GM12872 (cell line): ENCODE measurements around the gene LYZL6.
A peak's percentile ranks its signal among the peaks of the same experiment; 100 is the strongest.

Experiments used
- TF ChIP-seq, protein P1 (sequence below): IDR thresholded peaks from 3 replicates; pipeline ENCODE4 v1.5.1; 2011; ENCODE audit warnings: low read depth, mild to moderate bottlenecking, low read length, moderate library complexity; ENCODE audit not compliant: insufficient read depth

Gene LYZL6, protein sequence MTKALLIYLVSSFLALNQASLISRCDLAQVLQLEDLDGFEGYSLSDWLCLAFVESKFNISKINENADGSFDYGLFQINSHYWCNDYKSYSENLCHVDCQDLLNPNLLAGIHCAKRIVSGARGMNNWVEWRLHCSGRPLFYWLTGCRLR

DNA sequence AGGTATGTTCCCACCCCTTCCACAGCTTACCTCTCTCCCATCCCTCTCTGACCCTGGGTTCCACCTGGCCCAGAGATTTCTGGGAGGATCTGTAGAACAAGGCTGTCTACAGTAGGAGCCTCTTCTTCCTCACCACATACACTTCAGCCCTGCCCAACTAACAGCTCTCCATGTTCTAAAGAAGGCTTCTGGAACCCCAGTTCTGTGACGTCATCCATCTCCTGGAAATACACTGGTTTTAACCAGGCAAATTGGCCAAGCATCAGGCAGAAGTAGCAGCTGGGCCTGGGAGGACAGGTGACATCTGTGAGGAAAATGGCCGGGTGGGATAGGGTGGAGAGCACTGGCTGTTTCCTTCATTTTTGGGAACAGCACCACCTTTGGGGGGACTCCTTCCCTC lies at the start of gene LYZL6:
Gene LYZL6, minus strand, starts transcription at position 177 of the 400 bp plus-strand sequence. CDS start 4,357 bp downstream, outside the sequence.
- TF ChIP-seq, protein P1, sequence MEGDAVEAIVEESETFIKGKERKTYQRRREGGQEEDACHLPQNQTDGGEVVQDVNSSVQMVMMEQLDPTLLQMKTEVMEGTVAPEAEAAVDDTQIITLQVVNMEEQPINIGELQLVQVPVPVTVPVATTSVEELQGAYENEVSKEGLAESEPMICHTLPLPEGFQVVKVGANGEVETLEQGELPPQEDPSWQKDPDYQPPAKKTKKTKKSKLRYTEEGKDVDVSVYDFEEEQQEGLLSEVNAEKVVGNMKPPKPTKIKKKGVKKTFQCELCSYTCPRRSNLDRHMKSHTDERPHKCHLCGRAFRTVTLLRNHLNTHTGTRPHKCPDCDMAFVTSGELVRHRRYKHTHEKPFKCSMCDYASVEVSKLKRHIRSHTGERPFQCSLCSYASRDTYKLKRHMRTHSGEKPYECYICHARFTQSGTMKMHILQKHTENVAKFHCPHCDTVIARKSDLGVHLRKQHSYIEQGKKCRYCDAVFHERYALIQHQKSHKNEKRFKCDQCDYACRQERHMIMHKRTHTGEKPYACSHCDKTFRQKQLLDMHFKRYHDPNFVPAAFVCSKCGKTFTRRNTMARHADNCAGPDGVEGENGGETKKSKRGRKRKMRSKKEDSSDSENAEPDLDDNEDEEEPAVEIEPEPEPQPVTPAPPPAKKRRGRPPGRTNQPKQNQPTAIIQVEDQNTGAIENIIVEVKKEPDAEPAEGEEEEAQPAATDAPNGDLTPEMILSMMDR: no peak

DNA sequence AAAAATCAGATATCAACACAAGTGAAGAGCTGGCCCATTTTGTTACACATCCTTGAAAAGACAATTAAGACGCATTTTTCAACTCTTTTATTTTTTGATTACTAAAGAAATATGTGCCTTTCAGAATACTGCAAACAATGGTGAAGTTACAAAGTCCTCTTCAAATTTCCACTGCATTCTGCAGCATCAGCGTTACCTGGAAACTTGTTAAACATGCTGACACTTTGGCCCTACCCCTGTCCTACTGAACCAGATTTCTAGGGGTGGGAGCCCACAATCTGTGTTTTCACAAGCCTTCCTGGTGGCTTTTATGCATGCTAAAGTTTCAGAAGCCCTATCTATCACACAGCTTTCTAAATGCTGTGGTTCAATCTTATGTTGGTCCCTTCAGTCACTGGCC lies 47.6 kb upstream of the LYZL6 start:
- TF ChIP-seq, protein P1: no peak

DNA sequence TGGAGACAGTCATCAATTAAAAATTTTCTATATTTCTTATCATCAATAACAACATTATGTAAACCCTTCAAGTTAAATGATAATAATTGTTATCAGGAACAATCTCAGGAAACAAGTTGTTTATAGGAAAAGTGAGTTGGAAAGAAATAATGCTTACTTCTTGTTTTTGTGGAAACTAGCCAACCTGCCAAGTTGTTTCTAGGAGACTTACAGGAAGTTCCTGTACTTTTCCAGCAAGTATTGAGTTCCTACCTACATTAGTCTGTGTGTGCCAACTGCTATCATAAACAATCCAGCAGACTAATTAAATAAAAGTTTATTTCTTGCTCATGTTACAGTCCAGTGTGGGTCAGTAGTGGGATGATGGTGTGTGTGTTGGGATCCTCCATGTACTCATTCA lies 44.7 kb upstream of the LYZL6 start:
- TF ChIP-seq, protein P1: no peak

DNA sequence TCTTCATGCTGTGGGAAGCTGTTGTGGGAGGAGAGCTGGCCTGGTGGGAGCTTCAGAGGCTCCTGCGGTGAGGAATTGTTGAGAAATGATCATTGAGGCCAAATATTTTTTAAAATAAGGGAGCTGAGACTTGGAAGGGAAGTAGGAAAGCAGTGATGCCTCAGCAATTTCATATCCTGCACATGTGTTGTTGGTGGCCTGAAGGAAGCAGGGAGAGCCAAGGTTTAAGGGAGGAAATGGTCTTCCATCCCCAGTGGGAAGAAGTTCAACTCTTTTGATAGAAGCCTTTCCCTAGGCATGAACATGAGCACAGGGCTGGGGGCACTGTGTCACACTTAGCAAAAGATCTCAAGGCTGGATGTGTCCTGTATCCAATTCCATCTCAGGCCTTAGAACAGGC lies 43.1 kb upstream of the LYZL6 start, which contains the start of gene CCL14:
Gene CCL14, minus strand, starts transcription at position 87 of the 400 bp plus-strand sequence. Its CDS starts 80 bp downstream, at position 7.
- TF ChIP-seq, protein P1: no peak

DNA sequence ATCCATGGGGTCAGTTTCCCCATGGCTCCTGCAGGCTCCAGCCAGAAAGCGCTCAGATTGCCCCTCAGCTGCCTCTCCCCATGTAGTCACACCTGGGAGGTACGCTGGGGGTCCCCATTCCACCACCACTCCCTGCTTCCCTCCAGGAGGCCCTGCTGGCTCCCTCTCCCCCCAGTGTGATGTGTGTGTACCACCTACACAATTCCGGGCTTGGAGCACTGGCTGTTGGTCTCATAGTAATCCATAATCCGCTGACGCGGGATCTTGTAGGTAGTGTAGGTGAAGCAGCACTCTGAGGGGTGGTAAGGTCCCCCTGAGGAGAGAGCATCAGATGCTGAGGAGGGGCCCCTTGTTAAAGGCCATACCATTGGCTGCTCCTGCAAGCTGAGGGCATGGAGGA lies 40.6 kb upstream of the LYZL6 start:
- TF ChIP-seq, protein P1: no peak

DNA sequence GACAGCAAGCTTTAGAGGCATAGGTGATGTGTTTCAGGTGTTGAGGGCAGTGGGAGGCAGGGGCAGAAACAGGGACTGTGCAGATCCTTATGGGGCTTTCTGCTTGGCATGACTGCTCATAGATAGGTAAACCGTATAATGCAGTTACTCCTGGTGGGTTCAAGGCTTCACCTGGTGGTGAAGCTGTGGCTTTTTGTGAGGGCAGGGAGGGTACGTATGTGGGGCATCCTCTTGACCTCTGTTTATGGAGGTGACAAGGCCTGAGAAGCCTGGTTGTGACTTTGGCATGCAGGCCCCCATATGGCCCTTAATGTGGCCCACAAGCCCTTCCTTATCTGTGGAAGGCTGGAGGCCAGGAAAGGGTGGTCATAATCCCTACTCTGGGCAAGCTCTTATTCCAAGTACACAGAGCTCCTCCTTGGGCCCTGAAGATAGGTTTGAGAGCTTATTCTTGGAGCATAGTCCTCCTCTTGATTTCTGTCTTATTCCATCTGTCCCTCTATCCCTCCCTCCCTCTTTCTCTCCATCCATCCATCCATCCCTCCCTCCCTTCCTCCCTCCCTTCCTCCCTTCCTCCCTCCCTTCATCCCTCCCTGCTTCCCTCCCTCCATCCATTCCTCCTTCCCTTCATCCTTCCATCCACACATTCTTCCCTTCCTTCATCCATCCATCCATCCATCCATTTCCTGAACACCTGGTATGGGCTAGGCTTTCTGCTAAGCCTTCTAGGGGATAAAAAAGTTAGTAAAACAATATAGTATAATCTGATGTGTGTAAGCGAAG lies 39.1 kb upstream of the LYZL6 start:
- TF ChIP-seq, protein P1: no peak

DNA sequence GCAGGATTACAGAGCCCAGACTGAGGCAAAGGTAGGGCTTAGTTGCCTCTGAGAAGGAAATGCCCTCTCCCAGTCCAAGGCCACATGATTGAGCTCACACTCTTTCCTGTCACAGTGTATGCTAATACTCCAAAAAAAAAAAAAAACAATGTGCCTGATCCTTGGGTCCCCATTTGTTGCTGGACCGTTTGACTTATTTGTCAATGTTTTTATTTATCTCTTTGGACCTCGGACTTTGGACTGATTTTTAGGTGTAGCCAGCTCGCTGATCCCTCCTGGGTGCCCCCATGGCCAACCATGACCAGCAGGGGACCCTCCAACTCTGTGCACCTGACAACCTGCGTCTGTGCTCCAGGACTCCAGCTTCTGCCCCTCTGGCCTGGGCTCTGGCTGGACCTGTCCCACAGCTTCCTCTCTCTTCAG lies 38.4 kb upstream of the LYZL6 start:
- TF ChIP-seq, protein P1: peak; percentile 50
